Hepatocyte (in vitro differentiated cells): ENCODE results near the gene OR9Q1.

Source experiments
- CTCF ChIP-seq: fragments of 200-600 bp; sonication (generic); IDR thresholded peaks from 2 replicates; pipeline ENCODE4 v1.5.1; 2016; ENCODE audit warnings: antibody characterized with exemption, mild to moderate bottlenecking; ENCODE audit not compliant: poor library complexity
- EZH2 ChIP-seq: fragments of 200-600 bp; sonication (generic); IDR thresholded peaks from 2 replicates; pipeline ENCODE4 v1.6.1; 2016; ENCODE audit warnings: antibody characterized with exemption, mild to moderate bottlenecking, borderline replicate concordance

- TF ChIP-seq CTCF = no peak
- TF ChIP-seq EZH2 = no peak
Measured at GRCh38 chr11:57983191-57983590, 40.5 kb upstream of the OR9Q1 start.
